H1 (cell line): Measurements from ENCODE around the gene CLASP2. TPM values are rescaled to one million over a fixed set of nuclear protein-coding genes. Genes with fewer than 3 reads are reported as not detected.

ENCODE experiments used
- CTCF ChIA-PET: fragments of 300-600 bp; sonication (Branson Sonifier 250); formaldehyde crosslinking; loops from one replicate; lab custom pipeline; 2021; ENCODE audit not compliant: partially characterized antibody; lab: Charles Lee
- POLR2A ChIA-PET: fragments of 300-600 bp; sonication (Branson Sonifier 250); formaldehyde crosslinking; loops from one replicate; lab custom pipeline; 2021; ENCODE audit warnings: inconsistent platforms; ENCODE audit not compliant: partially characterized antibody; lab: Charles Lee
- DNase-seq, 2 experiments: peaks; one replicate each; pipeline versions ENCODE4 v3.0.0 to v3.0.0-alpha.2; 2010 to 2022; ENCODE audit warnings: low spot score in 2 of 2, low read depth in 1 of 2, mixed read lengths in 1 of 2
- FAIRE-seq: peaks from 2 replicates; lab custom pipeline; 2011; peaks lifted over from hg19 to GRCh38; lab: Jason Lieb, UNC
- H2AFZ ChIP-seq: 2 replicates; pipeline ENCODE4 v1.8.1; 2012; ENCODE audit warnings: low read length, inconsistent platforms
- H2AK5ac ChIP-seq: 2 replicates; pipeline ENCODE4 v1.6.1; 2013; ENCODE audit warnings: low read depth, low read length
- H2BK120ac ChIP-seq: replicated peaks from 2 replicates; pipeline ENCODE3; 2013; ENCODE audit warnings: low read depth, low read length, inconsistent platforms
- H2BK12ac ChIP-seq: 2 replicates; pipeline ENCODE4 v1.6.1; 2013; ENCODE audit warnings: low read depth, low read length
- H2BK15ac ChIP-seq: 2 replicates; pipeline ENCODE4 v1.6.1; 2013; ENCODE audit warnings: low read length
- H2BK20ac ChIP-seq: 2 replicates; pipeline ENCODE4 v1.6.1; 2013; ENCODE audit warnings: low read length
- H2BK5ac ChIP-seq: 2 replicates; pipeline ENCODE4 v1.6.1; 2013; ENCODE audit warnings: low read depth, low read length
- H3K14ac ChIP-seq: 2 replicates; pipeline ENCODE4 v1.6.1; 2013; ENCODE audit warnings: inconsistent platforms; ENCODE audit not compliant: insufficient read length
- H3K18ac ChIP-seq: 2 replicates; pipeline ENCODE4 v1.6.1; 2013; ENCODE audit warnings: low read length; ENCODE audit errors: extremely low read depth
- H3K23ac ChIP-seq: 2 replicates; pipeline ENCODE4 v1.6.1; 2013; ENCODE audit warnings: inconsistent platforms; ENCODE audit not compliant: insufficient read length
- H3K23me2 ChIP-seq: 2 replicates; pipeline ENCODE4 v1.6.1; 2013; ENCODE audit warnings: low read depth, low read length
- H3K27ac ChIP-seq: 2 replicates; pipeline ENCODE4 v1.6.1; 2011; ENCODE audit warnings: low read depth, low read length, inconsistent platforms
- H3K27me3 ChIP-seq, 4 experiments: replicated peaks in 1 of 4; 1 replicate in 1 of 4; 2 replicates in 3 of 4; pipeline versions ENCODE4 v1.6.1 to v1.8.1; 2011 to 2013; ENCODE audit warnings: low read length in 3 of 4, mild to moderate bottlenecking in 3 of 4, inconsistent platforms in 2 of 4, mixed read lengths in 2 of 4, moderate library complexity in 1 of 4; ENCODE audit not compliant: control insufficient read depth in 3 of 4, insufficient read depth in 3 of 4; ENCODE audit errors: extremely low read depth in 1 of 4
- H3K36me3 ChIP-seq, 4 experiments: 2 replicates each; pipeline versions ENCODE4 v1.6.1 to v1.8.1; 2011 to 2013; ENCODE audit warnings: mild to moderate bottlenecking in 4 of 4, low read length in 3 of 4, moderate library complexity in 2 of 4, control low read depth in 1 of 4, inconsistent platforms in 1 of 4; ENCODE audit not compliant: insufficient read depth in 4 of 4, control insufficient read depth in 2 of 4
- H3K4ac ChIP-seq: replicated peaks from 2 replicates; pipeline ENCODE3; 2013; ENCODE audit warnings: low read length, low read depth, mixed read lengths, inconsistent platforms; ENCODE audit not compliant: insufficient read length
- H3K4me1 ChIP-seq, 4 experiments: replicated peaks in 1 of 4; 1 replicate in 1 of 4; 2 replicates in 3 of 4; pipeline versions ENCODE4 v1.6.1 to v1.8.1; 2011 to 2013; ENCODE audit warnings: low read length in 3 of 4, inconsistent platforms in 2 of 4, mixed read lengths in 1 of 4; ENCODE audit not compliant: insufficient read depth in 4 of 4, control insufficient read depth in 3 of 4
- H3K4me2 ChIP-seq, 2 experiments: 2 replicates each; pipeline versions ENCODE4 v1.6.1 to v1.8.1; 2011 to 2013; ENCODE audit warnings: low read depth in 2 of 2, low read length in 2 of 2, control low read depth in 1 of 2, inconsistent platforms in 1 of 2, mild to moderate bottlenecking in 1 of 2; ENCODE audit not compliant: insufficient read depth in 1 of 2
- H3K4me3 ChIP-seq, 4 experiments: fragments of 200-600, 300-600 bp in 1 of 4; sonication (generic), shearing (Covaris generic), sonication (Bioruptor Twin) in 1 of 4; 2 replicates each; pipeline versions ENCODE4 v1.5.1 to v1.8.1; 2011 to 2016; ENCODE audit warnings: low read length in 4 of 4, low read depth in 3 of 4, control low read depth in 2 of 4, inconsistent platforms in 2 of 4, mild to moderate bottlenecking in 2 of 4, mixed read lengths in 1 of 4, moderate library complexity in 1 of 4; ENCODE audit not compliant: insufficient read depth in 2 of 4; ENCODE audit errors: extremely low read depth in 1 of 4
- H3K56ac ChIP-seq: replicated peaks from 2 replicates; pipeline ENCODE3; 2013; ENCODE audit warnings: low read depth, mild to moderate bottlenecking, mixed read lengths, low read length, inconsistent platforms; ENCODE audit not compliant: insufficient read length
- H3K79me1 ChIP-seq: 2 replicates; pipeline ENCODE4 v1.6.1; 2013; ENCODE audit warnings: low read depth, low read length, control low read depth
- H3K79me2 ChIP-seq, 2 experiments: 2 replicates each; pipeline versions ENCODE4 v1.6.1 to v1.8.1; 2012 to 2013; ENCODE audit warnings: low read length in 2 of 2, mild to moderate bottlenecking in 2 of 2, inconsistent platforms in 1 of 2; ENCODE audit not compliant: insufficient read depth in 2 of 2, control insufficient read depth in 1 of 2
- H3K9ac ChIP-seq, 4 experiments: replicated peaks in 1 of 4; 1 replicate in 1 of 4; 2 replicates in 3 of 4; pipeline versions ENCODE4 v1.6.1 to v1.8.1; 2011 to 2013; ENCODE audit warnings: low read depth in 3 of 4, low read length in 3 of 4, control low read depth in 2 of 4, mild to moderate bottlenecking in 2 of 4, moderate library complexity in 2 of 4, inconsistent platforms in 1 of 4; ENCODE audit errors: extremely low read depth in 1 of 4
- H3K9me3 ChIP-seq, 2 experiments: 2 replicates each; pipeline versions ENCODE4 v1.6.1 to v1.8.1; 2012 to 2013; ENCODE audit warnings: mild to moderate bottlenecking in 2 of 2, moderate library complexity in 2 of 2, control low read depth in 1 of 2, inconsistent platforms in 1 of 2, low read depth in 1 of 2, low read length in 1 of 2, mixed read lengths in 1 of 2; ENCODE audit not compliant: insufficient read depth in 2 of 2
- H4K20me1 ChIP-seq, 2 experiments: replicated peaks in 1 of 2; 2 replicates each; pipeline versions ENCODE3 to v1.8.1; 2011 to 2013; ENCODE audit warnings: inconsistent platforms in 2 of 2, low read length in 2 of 2, mild to moderate bottlenecking in 1 of 2; ENCODE audit not compliant: insufficient read depth in 2 of 2, control insufficient read depth in 1 of 2
- H4K5ac ChIP-seq: 2 replicates; pipeline ENCODE4 v1.6.1; 2013; ENCODE audit warnings: low read length, low read depth, mixed read lengths, inconsistent platforms; ENCODE audit not compliant: insufficient read length
- H4K8ac ChIP-seq: 2 replicates; pipeline ENCODE4 v1.8.0; 2013; ENCODE audit warnings: mild to moderate bottlenecking, moderate library complexity, low read length, inconsistent platforms; ENCODE audit not compliant: insufficient read depth; ENCODE audit errors: extremely low read depth
- H4K91ac ChIP-seq: replicated peaks from 2 replicates; pipeline ENCODE3; 2013; ENCODE audit warnings: low read length, mixed read lengths, inconsistent platforms; ENCODE audit not compliant: insufficient read length
- CEBPB ChIP-seq: IDR thresholded peaks from 2 replicates; pipeline ENCODE4 v1.6.1; 2012; ENCODE audit warnings: low read depth, low read length
- EP300 ChIP-seq, 2 experiments: IDR thresholded peaks; 1 replicate in 1 of 2; 2 replicates in 1 of 2; pipeline ENCODE4 v1.6.1; 2011 to 2012; ENCODE audit warnings: low read depth in 2 of 2, low read length in 2 of 2, mild to moderate bottlenecking in 2 of 2, borderline replicate concordance in 1 of 2, inconsistent platforms in 1 of 2, moderate library complexity in 1 of 2
- POLR2AphosphoS5 ChIP-seq: IDR thresholded peaks from 2 replicates; pipeline ENCODE4 v1.6.1; 2011; ENCODE audit warnings: low read depth, low read length
- POU5F1 ChIP-seq: IDR thresholded peaks from 2 replicates; pipeline ENCODE4 v1.6.1; 2011; ENCODE audit warnings: low read depth, mild to moderate bottlenecking, low read length, moderate library complexity
- SP2 ChIP-seq: IDR thresholded peaks from 2 replicates; pipeline ENCODE4 v1.6.1; 2012; ENCODE audit warnings: mild to moderate bottlenecking, low read length, inconsistent platforms
- SRF ChIP-seq: IDR thresholded peaks from 2 replicates; pipeline ENCODE4 v1.6.1; 2011; ENCODE audit warnings: mild to moderate bottlenecking, low read depth, low read length, moderate library complexity
- SUZ12 ChIP-seq: fragments of 200-600 bp; sonication (generic); IDR thresholded peaks from 2 replicates; pipeline ENCODE4 v1.6.1; 2012; ENCODE audit warnings: mild to moderate bottlenecking, inconsistent platforms, low read length, moderate library complexity, mixed read lengths
- TEAD4 ChIP-seq: IDR thresholded peaks from 2 replicates; pipeline ENCODE4 v1.6.1; 2012; ENCODE audit warnings: low read depth, low read length, inconsistent platforms, mixed read lengths
- WGBS, 2 experiments: shearing (Covaris generic) in 1 of 2; methylation state at CpG; one replicate each; pipeline versions ENCODE4 v1.1.6 to v1.1.7; 2013 to 2015; ENCODE audit warnings: low lambda C conversion rate in 2 of 2, mixed read lengths in 2 of 2, inconsistent platforms in 1 of 2, low coverage in 1 of 2, missing lambda C conversion rate in 1 of 2; ENCODE audit not compliant: insufficient replicate concordance in 2 of 2, insufficient coverage in 1 of 2, insufficient read length in 1 of 2; ENCODE audit errors: extremely low coverage in 1 of 2, missing lambda C conversion rate in 1 of 2; 5-methylcytosine and 5-hydroxymethylcytosine counted together
- polyA plus RNA-seq, 7 experiments: library from polyadenylated mRNA; depleted of rRNA in 3 of 7; stranded (reverse) in 5 of 7; unstranded in 2 of 7; fragments of >200 nt in 5 of 7; fragments of 200-250 nt in 2 of 7; gene quantifications; 1 replicate in 5 of 7; 2 replicates in 1 of 7; 4 replicates in 1 of 7; pipeline versions ENCODE4 v1.2.1 to v1.2.3, GENCODE V29; 2011 to 2013; ENCODE audit warnings: missing spikeins in 2 of 7, mixed read lengths in 2 of 7
- total RNA-seq: library from RNA; stranded (reverse); fragmentation: NEBNext Ultra II Directional; extraction: Animal tissue kit (Norgen Biotek cat#: 25700); gene quantifications from 2 replicates; pipeline ENCODE4 v1.2.1, GENCODE V29; 2021
- TF ChIP-seq, protein P1 (sequence below), 3 experiments: IDR thresholded peaks; 1 replicate in 2 of 3; 2 replicates in 1 of 3; pipeline versions ENCODE4 v1.5.1 to v1.6.1; 2011; ENCODE audit warnings: low read length in 3 of 3, mild to moderate bottlenecking in 3 of 3, inconsistent platforms in 2 of 3, low read depth in 1 of 3, moderate library complexity in 1 of 3; ENCODE audit not compliant: insufficient read depth in 1 of 3; ENCODE audit errors: control extremely low read depth in 1 of 3
- TF ChIP-seq, protein P2 (sequence below): IDR thresholded peaks from 2 replicates; pipeline ENCODE4 v1.6.1; 2012; ENCODE audit warnings: low read length, inconsistent platforms

CLASP2 gene
- total and polyA plus RNA-seq, 2 of the 8 experiments (the other 6 are each of a cell fraction or from before 2014, with no cell fraction given): 21.7 to 58.0 TPM

GRCh38 chr3:33579840-33580239 is 138.2 kb downstream of the CLASP2 start:
- Histone ChIP-seq H2BK12ac (peak overlapping the region; percentile 13; the same call in 1 of the 2 replicates), H3K36me3 (peaks cover 0 to 15% (median 0%) of the 10 kb centered on the region in 4 experiments; a peak in 1 of 8 replicates), H2BK120ac (no peak overlapping the region), H3K4ac (no peak overlapping the region), H4K20me1 (no peaks in the 10 kb centered on the region), H2AK5ac (no peak overlapping the region), H3K4me2 (0 out of 4 replicates have a peak overlapping the region, but pooled peaks of 1 of the 2 experiments have one; percentile 7), H4K5ac (no peak overlapping the region), H3K9me3 (no peaks in the 10 kb centered on the region), H3K79me1 (no peaks in the 10 kb centered on the region), H3K79me2 (no peaks in the 10 kb centered on the region), H2BK5ac (no peak overlapping the region), H4K91ac (no peak overlapping the region), H2BK20ac (no peak overlapping the region), H3K56ac (no peak overlapping the region), H4K8ac (no peak overlapping the region), H3K4me1 (peaks cover 4 to 25% (median 15%) of the 10 kb centered on the region in 4 experiments; a peak in 5 of 7 replicates), H3K27ac (no peak overlapping the region), H2AFZ (no peak overlapping the region), H3K4me3 (no peak overlapping the region), H2BK15ac (no peak overlapping the region), H3K18ac (no peak overlapping the region), H3K23me2 (no peaks in the 10 kb centered on the region), H3K9ac (no peak overlapping the region), H3K23ac (no peak overlapping the region), H3K14ac (peak overlapping the region; percentile 49), H3K27me3 (no peaks in the 10 kb centered on the region)
- CTCF ChIA-PET: no interaction called here
- FAIRE-seq (no peak), DNase-seq (no peak)
- 88% methylated on average over 2 of the region's 2 CpGs; no CpG with 5 or more reads in 1 of the 2 experiments for WGBS, 2 experiments
- TF ChIP-seq SUZ12 (no peak), CEBPB (no peak), EP300 (IDR thresholded peaks at IDR 0.05; ENCODE audit: borderline replicate concordance in 1 of 2, low read depth in 2 of 2, low read length in 2 of 2) (no peak), SRF (no peak), POU5F1 (no peak), POLR2AphosphoS5 (no peak), TEAD4 (no peak), SP2 (no peak)
- TF ChIP-seq, protein P1, sequence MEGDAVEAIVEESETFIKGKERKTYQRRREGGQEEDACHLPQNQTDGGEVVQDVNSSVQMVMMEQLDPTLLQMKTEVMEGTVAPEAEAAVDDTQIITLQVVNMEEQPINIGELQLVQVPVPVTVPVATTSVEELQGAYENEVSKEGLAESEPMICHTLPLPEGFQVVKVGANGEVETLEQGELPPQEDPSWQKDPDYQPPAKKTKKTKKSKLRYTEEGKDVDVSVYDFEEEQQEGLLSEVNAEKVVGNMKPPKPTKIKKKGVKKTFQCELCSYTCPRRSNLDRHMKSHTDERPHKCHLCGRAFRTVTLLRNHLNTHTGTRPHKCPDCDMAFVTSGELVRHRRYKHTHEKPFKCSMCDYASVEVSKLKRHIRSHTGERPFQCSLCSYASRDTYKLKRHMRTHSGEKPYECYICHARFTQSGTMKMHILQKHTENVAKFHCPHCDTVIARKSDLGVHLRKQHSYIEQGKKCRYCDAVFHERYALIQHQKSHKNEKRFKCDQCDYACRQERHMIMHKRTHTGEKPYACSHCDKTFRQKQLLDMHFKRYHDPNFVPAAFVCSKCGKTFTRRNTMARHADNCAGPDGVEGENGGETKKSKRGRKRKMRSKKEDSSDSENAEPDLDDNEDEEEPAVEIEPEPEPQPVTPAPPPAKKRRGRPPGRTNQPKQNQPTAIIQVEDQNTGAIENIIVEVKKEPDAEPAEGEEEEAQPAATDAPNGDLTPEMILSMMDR (IDR thresholded peaks at IDR 0.05; ENCODE audit: control extremely low read depth in 1 of 3, insufficient read depth in 1 of 3, low read depth in 1 of 3, low read length in 3 of 3): no peak
- TF ChIP-seq, protein P2, sequence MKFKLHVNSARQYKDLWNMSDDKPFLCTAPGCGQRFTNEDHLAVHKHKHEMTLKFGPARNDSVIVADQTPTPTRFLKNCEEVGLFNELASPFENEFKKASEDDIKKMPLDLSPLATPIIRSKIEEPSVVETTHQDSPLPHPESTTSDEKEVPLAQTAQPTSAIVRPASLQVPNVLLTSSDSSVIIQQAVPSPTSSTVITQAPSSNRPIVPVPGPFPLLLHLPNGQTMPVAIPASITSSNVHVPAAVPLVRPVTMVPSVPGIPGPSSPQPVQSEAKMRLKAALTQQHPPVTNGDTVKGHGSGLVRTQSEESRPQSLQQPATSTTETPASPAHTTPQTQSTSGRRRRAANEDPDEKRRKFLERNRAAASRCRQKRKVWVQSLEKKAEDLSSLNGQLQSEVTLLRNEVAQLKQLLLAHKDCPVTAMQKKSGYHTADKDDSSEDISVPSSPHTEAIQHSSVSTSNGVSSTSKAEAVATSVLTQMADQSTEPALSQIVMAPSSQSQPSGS: no peak
- POLR2A ChIA-PET: no interaction called here
